ENCODE results near the gene NPR1. TPM values are rescaled to one million over a fixed set of nuclear protein-coding genes. Genes with fewer than 3 reads are reported as not detected.

The NPR1 gene
- total and polyA plus RNA-seq, 2 of the 4 experiments (the other 2 are of a cell fraction), result 0.02 TPM; not detected in 1

GRCh38 chr1:153649137-153649862, 29.2 kb upstream of the NPR1 start:
- Histone ChIP-seq H4K20me1 (ENCODE audit: insufficient read depth, low read length) (no peaks in the 10 kb centered on the region), H2BK20ac (ENCODE audit: low read depth, low read length) (no peak overlapping the region), H3K36me3 (ENCODE audit: control insufficient read depth, insufficient read depth, low read length) (peaks cover 17% of the 10 kb centered on the region), H3K9me1 (ENCODE audit: insufficient read depth, low read length) (peaks cover 10% of the 10 kb centered on the region), H3K23ac (ENCODE audit: low read depth, low read length) (no peak overlapping the region), H3K56ac (ENCODE audit: extremely low read depth, insufficient read depth, low read length) (no peak overlapping the region), H3K4me2 (ENCODE audit: low read depth, low read length) (no peak overlapping the region), H4K8ac (ENCODE audit: low read depth in 2 of 2, low read length in 2 of 2) (no peak overlapping the region), H3K79me1 (ENCODE audit: low read depth in 1 of 2, low read length in 2 of 2) (peaks cover 0 to 18% of the 10 kb centered on the region in 2 experiments; a peak in 3 of 4 replicates), H2AK9ac (replicated peaks; ENCODE audit: low read depth, low read length, poor library complexity) (no peak overlapping the region), H4K91ac (ENCODE audit: insufficient read depth, low read depth, low read length) (no peak overlapping the region), H3K9me3 (ENCODE audit: control insufficient read depth, insufficient read depth, low read length) (no peaks in the 10 kb centered on the region), H3K27me3 (ENCODE audit: control insufficient read depth, insufficient read depth, low read length) (no peaks in the 10 kb centered on the region), H3K9ac (ENCODE audit: low read depth, low read length) (no peak overlapping the region), H2BK120ac (ENCODE audit: low read depth, low read length) (no peak overlapping the region), H2AFZ (replicated peaks; ENCODE audit: low read length, poor library complexity) (peak overlapping the region; percentile 62), H3K18ac (ENCODE audit: low read depth, low read length) (no peak overlapping the region), H3K4me1 (ENCODE audit: control insufficient read depth, insufficient read depth, low read length) (peaks cover 7% of the 10 kb centered on the region), H4K5ac (ENCODE audit: low read depth, low read length) (no peak overlapping the region), H3K4me3 (ENCODE audit: insufficient read depth, low read depth, low read length) (no peak overlapping the region), H2BK5ac (ENCODE audit: low read depth, low read length, poor library complexity, severe bottlenecking) (no peak overlapping the region), H2BK15ac (ENCODE audit: low read depth, low read length) (no peak overlapping the region), H3K4ac (ENCODE audit: low read depth, low read length) (no peak overlapping the region), H2AK5ac (ENCODE audit: low read depth, low read length) (no peak overlapping the region), H3K27ac (ENCODE audit: insufficient read depth, low read length) (no peak overlapping the region), H3K14ac (replicated peaks; ENCODE audit: low read depth, low read length) (no peak overlapping the region)
- ATAC-seq (ENCODE audit: low read depth) (no peak), DNase-seq (no peak)
- TF ChIP-seq NFE2L2 (IDR thresholded peaks at IDR 0.05; ENCODE audit: low read depth, low read length) (no peak), ELK1 (IDR thresholded peaks at IDR 0.05; ENCODE audit: borderline replicate concordance, low read depth, low read length) (no peak), MAZ (IDR thresholded peaks at IDR 0.05; ENCODE audit: borderline replicate concordance, low read depth, low read length) (no peak), USF2 (IDR thresholded peaks at IDR 0.05; ENCODE audit: low read depth, low read length) (no peak)
- no TSS peak for BruUV-seq (replicated peaks)
- in situ Hi-C loops (cut with MboI; ENCODE audit: low sequenced_read_pairs) (loop anchor here (10.0 kb wide), 1 partner anchor 134 kb away; no protein-coding TSS in a partner anchor), intact Hi-C loops (cut with micrococcal nuclease) (no loop called here), dilution Hi-C loops (cut with HindIII; ENCODE audit: low sequenced_read_pairs, unreplicated experiment) (no loop called here)
- ChIA-PET CTCF (interaction anchor here (0.8 kb wide), 1 partner anchor 81 kb away, joined by 3 read pairs; no protein-coding TSS in a partner anchor), POLR2A (ENCODE audit: unreplicated experiment) (no interaction called here)
- WGBS, 2 experiments (ENCODE audit: extremely low coverage in 2 of 2, insufficient read length in 1 of 2), result 40% methylated on average over 1 of the region's 3 CpGs; no CpG with 5 or more reads in 1 of the 2 experiments
